Measurements from ENCODE around the gene HBB. TPM values are rescaled to one million over a fixed set of nuclear protein-coding genes. Genes with fewer than 3 reads are reported as not detected.

HBB gene
- total RNA-seq, 4 donors from 2014 or later: 3.7 to 45.8 (median 15.2) TPM

GRCh38 chr11:5232821-5233220 is 6.0 kb upstream of the HBB start:
- Histone ChIP-seq H3K4me1 (no peaks in the 10 kb centered on the region), H3K4me3 (no peak overlapping the region), H3K27me3 (no peaks in the 10 kb centered on the region), H3K9me3 (no peaks in the 10 kb centered on the region), H3K36me3 (no peaks in the 10 kb centered on the region), H3K27ac (no peak overlapping the region)
- TF ChIP-seq, protein P1, sequence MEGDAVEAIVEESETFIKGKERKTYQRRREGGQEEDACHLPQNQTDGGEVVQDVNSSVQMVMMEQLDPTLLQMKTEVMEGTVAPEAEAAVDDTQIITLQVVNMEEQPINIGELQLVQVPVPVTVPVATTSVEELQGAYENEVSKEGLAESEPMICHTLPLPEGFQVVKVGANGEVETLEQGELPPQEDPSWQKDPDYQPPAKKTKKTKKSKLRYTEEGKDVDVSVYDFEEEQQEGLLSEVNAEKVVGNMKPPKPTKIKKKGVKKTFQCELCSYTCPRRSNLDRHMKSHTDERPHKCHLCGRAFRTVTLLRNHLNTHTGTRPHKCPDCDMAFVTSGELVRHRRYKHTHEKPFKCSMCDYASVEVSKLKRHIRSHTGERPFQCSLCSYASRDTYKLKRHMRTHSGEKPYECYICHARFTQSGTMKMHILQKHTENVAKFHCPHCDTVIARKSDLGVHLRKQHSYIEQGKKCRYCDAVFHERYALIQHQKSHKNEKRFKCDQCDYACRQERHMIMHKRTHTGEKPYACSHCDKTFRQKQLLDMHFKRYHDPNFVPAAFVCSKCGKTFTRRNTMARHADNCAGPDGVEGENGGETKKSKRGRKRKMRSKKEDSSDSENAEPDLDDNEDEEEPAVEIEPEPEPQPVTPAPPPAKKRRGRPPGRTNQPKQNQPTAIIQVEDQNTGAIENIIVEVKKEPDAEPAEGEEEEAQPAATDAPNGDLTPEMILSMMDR (IDR thresholded peaks at IDR 0.05): no peak
- TF ChIP-seq POLR2AphosphoS5 (IDR thresholded peaks at IDR 0.05) (no peak), EP300 (IDR thresholded peaks at IDR 0.05) (no peak), POLR2A (IDR thresholded peaks at IDR 0.05) (no peak)
- WGBS: 93% methylated on average over 2 of the region's 2 CpGs
- no peak for DNase-seq (ENCODE audit: low spot score in 2 of 2)

DNA sequence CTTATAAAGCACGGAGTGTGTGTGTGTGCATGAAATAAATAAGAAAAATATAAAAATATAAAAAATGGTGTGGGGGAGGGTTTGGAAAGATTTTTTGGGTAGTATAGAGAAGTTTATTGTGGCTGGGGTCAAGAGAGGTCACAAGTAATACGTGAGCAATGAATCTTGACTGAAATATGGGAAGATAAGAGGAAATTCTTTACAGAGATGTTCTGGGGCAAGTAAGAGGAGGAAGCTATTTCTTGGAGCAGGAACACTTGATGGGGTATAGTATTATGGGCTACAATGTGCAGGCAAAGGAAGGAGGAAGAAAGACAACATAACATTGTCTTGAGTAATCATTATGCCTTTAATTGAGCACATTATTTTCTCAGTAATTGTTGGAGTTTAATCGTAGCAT is 5.3 kb upstream of the HBB start:
- H3K4me1 ChIP-seq: no peaks in the 10 kb centered on the region
- 43% methylated on average over 3 of the region's 3 CpGs for WGBS
- H3K27ac ChIP-seq: no peak overlapping the region
- DNase-seq (ENCODE audit: low spot score in 2 of 2): no peak
- H3K27me3 ChIP-seq: no peaks in the 10 kb centered on the region
- TF ChIP-seq EP300 (IDR thresholded peaks at IDR 0.05): no peak
- TF ChIP-seq POLR2AphosphoS5 (IDR thresholded peaks at IDR 0.05): no peak
- TF ChIP-seq, protein P1 (IDR thresholded peaks at IDR 0.05): no peak
- no peak for TF ChIP-seq POLR2A (IDR thresholded peaks at IDR 0.05)
- H3K36me3 ChIP-seq: no peaks in the 10 kb centered on the region
- no peak overlapping the region for H3K4me3 ChIP-seq
- no peaks in the 10 kb centered on the region for H3K9me3 ChIP-seq

- Histone ChIP-seq H3K27me3 (no peaks in the 10 kb centered on the region), H3K4me1 (no peaks in the 10 kb centered on the region), H3K9me3 (no peaks in the 10 kb centered on the region), H3K27ac (no peak overlapping the region), H3K4me3 (no peak overlapping the region), H3K36me3 (no peaks in the 10 kb centered on the region)
- TF ChIP-seq, protein P1 (IDR thresholded peaks at IDR 0.05): no peak
- 80% methylated on average over 2 of the region's 2 CpGs for WGBS
- DNase-seq (ENCODE audit: low spot score in 2 of 2): no peak
Observed at GRCh38 chr11:5231111-5231510, 4.2 kb upstream of the HBB start.

- Histone ChIP-seq H3K4me1 (no peaks in the 10 kb centered on the region), H3K4me3 (no peak overlapping the region), H3K27ac (no peak overlapping the region), H3K9me3 (no peaks in the 10 kb centered on the region), H3K36me3 (no peaks in the 10 kb centered on the region), H3K27me3 (no peaks in the 10 kb centered on the region)
- TF ChIP-seq EP300 (IDR thresholded peaks at IDR 0.05) (no peak), POLR2A (IDR thresholded peaks at IDR 0.05) (no peak), POLR2AphosphoS5 (IDR thresholded peaks at IDR 0.05) (no peak)
- TF ChIP-seq, protein P1 (IDR thresholded peaks at IDR 0.05): no peak
- 85% methylated on average over 1 of the region's 1 CpG for WGBS
- DNase-seq (ENCODE audit: low spot score in 2 of 2): no peak
Observed at GRCh38 chr11:5230266-5230665, 3.4 kb upstream of the HBB start.

GRCh38 chr11:5229796-5230195 is 2.9 kb upstream of the HBB start:
- Histone ChIP-seq H3K36me3 (no peaks in the 10 kb centered on the region), H3K9me3 (no peaks in the 10 kb centered on the region), H3K4me1 (no peaks in the 10 kb centered on the region), H3K4me3 (no peak overlapping the region), H3K27me3 (no peaks in the 10 kb centered on the region), H3K27ac (no peak overlapping the region)
- TF ChIP-seq, protein P1 (IDR thresholded peaks at IDR 0.05): no peak
- TF ChIP-seq EP300 (IDR thresholded peaks at IDR 0.05) (no peak), POLR2A (IDR thresholded peaks at IDR 0.05) (no peak), POLR2AphosphoS5 (IDR thresholded peaks at IDR 0.05) (no peak)
- 89% methylated on average over 2 of the region's 2 CpGs for WGBS
- DNase-seq (ENCODE audit: low spot score in 2 of 2): no peak

All from suprapubic skin (tissue), 4 donors.